Glomerular endothelial cell (primary cell): Measurements from ENCODE around the gene ADGRV1. TPM values are rescaled to one million over a fixed set of nuclear protein-coding genes. Genes with fewer than 3 reads are reported as not detected.

Experiments used
- DNase-seq: peaks from one replicate; pipeline ENCODE4 v3.0.0-alpha.2; 2011; ENCODE audit warnings: low read depth, low spot score; ENCODE audit errors: extremely low read depth
- total RNA-seq: library from RNA; depleted of rRNA; stranded (reverse); fragments of >200 nt; gene quantifications from 2 replicates; pipeline ENCODE4 v1.2.3, GENCODE V29; 2015

Gene ADGRV1
- total RNA-seq, 1 donor from 2014 or later: 0.12 TPM

DNA sequence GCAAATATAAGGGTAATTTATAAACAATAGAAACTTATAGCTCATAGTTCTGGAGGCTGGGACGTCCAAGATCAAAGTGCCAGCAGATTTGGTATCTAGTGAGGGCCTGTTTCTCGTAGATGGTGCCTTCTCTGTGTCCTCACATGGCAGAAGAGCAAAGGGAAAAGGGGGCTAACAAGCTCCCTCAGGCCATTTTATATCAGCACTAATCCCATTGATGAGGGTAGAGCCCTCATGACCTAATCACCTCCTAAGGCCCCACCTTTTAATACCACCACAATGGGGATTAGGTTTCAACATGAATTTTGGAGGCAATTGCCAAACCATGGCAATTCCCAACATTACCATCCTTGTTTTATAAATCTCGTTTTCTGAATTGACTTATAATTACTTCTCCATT lies 564.7 kb downstream of the ADGRV1 start:
- DNase-seq: no peak

DNA sequence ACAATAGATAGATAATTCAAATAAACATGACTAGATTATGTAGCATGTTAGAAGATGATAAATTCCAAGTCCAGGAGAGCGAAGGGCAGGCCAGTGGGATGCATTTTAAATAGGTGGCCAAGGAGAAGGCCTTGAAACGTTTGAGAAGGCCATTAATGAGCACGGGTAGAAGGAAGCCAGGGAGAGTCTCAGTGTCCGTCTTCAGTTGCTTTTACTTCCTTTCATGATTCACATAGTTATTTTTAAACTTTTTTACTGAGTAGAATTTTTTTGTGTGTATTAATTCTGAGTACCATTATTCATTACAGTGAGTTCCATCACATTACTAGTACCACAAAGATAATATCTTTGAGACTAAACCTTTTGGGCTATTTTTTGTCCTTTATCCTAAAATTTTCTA lies 565.3 kb downstream of the ADGRV1 start:
- DNase-seq: no peak

DNA sequence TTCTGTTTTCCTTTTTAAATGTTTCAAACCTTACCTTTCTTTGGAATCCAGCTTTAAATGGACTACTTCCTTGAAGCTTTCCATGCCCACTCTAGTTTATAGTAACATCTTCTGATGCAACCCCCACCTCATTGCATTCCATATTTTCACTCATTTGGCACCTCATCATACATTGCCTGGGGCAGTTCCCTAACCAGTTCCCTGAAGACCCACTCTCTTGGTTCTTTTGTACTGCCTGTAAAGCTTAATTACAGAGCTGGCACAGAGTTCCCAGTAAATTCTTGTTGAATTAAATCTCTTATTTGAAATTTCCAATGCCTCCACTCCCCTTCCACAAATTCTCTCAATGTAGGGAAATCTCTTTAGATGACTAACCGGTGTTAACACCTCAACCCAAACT lies 567.3 kb downstream of the ADGRV1 start:
- DNase-seq: no peak

DNA sequence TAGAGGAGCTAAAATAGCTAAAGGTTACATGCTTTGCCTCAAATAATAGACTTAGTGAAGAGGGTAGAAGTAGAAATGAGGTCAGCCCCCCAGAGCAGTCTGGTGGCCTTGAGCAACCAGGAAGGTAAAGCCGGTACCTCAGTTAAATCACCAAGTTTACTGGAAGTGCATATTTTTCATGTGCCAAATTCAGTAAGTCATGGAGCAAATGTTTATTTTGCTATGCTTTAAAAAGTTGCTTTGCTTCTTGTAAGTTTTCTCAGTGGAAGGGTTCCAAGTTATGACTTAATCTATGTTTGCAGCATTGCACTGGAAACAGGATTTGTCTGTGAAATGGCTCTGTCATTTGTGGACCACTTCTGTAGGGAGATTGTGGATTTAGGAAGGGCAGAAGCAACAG lies 567.9 kb downstream of the ADGRV1 start:
- DNase-seq: no peak

DNA sequence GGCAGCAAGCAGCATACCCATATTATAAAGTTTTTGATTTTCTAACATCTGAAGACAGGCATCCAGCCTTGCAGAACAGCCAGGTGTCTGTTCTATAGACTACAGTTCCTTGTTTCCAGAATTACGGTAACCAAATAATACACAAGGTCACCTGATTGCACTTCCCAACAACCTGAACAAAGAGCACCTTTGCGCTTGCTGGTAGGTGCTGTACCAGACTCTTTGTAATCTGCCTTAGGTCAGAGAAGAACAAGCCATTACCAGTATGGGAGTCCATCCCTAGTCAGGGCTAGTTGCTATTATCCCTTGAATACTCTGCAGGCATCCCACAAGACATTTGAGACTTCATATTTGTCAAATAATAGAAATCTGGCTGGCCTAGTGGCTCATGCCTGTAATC lies 568.3 kb downstream of the ADGRV1 start:
- no peak for DNase-seq

DNA sequence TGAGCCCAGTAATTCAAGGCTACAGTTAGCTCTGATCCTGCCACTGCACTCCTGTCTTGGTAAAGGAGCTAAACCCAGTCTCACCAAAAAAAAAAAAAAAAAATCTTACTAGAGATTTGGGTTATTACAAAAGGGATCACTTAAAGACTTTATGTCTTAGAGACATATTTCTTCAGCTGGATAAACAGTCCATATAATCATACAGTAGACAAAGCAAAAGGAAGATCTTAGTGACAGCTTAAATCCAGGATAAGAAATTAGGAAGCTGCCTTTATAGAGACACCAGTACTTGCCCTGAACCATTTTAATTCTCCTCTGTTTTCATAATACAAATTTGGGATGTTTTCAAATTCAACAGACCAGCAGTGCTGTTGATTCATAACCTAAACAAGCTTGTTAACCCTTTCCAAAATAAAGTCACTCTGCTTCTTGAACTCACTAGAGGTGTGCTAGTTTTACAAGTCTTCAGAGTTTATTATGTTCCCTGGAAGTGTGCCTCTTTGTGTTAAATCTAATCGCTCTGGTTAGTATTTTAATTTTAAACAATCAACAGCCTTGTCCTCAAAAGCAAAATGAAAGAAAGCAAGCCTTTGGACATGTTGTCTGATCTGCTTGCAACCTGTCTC lies 569.0 kb downstream of the ADGRV1 start:
- DNase-seq: no peak

DNA sequence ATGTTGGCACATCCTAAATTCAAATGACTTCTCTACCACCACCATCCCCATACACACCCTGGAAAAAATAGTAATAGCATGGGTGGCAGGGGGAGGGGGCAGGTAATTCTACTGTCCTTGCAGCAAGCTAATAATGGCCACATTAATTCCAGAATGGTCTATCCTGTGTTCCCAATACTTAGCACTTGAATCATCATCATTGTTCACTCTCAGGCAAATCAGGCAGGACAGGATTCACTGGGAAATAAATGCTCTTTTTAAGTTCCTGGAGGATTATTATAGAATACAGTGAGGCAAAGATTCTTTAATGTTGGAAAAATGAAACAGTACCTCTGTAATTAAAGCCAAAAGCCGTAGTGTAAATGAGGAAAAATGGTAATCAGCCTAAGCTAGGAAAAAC lies 570.0 kb downstream of the ADGRV1 start:
- DNase-seq: no peak

DNA sequence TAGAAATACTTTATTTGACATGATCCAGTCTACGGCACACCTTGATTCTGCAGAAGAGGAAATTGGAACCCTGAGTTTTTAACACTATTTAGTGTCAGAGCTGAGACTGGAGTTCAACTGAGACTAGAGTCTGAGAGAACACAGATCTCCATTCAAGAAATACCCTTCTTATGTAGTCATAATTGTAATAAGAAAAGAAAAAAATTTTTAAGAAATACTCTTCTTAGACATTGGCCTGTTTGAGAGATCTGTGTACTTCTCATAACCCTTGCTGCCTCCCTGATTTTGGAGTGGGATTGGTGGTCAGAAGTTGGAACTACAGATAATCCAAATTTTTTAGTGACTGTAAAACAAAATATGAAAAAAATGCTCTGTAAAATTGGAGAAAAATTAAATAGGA lies 571.2 kb downstream of the ADGRV1 start:
- no peak for DNase-seq

DNA sequence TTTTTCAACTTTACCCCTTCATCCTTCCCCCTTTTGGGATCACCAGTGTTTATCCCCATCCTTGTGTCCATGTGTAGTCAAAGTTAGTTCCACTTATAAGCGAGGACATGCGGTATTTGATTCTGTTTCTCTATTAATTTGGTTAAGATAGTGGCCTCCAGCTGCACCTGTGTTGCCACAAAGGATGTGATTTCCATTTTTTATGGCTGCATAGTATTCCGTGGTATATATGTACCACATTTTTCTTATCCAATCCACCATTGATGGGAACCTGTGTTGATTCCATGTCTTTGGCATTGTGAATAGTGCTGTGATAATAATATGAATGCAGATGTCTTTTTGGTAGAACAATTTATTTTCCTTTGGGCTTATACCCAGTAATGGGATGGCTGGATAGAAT lies 572.2 kb downstream of the ADGRV1 start:
- no peak for DNase-seq

DNA sequence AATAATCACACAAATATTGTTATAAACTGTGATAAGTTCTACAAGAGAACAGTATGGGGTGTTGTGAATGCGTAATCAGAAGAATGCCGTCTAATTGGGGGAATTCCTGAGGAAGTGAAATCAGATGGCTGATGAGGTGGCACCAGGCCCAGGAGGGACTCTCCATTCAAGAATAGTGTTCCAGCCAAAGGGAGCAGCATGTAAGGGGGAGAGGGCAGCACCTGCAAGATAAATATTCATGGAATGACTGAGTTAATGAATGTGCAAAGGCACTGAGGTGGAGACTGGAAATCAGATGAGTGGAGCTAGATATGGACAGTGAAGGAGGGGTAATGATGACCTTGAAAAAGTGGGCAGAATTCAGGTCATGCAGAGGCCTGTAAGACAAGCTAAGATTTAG lies 574.0 kb downstream of the ADGRV1 start:
- no peak for DNase-seq

DNA sequence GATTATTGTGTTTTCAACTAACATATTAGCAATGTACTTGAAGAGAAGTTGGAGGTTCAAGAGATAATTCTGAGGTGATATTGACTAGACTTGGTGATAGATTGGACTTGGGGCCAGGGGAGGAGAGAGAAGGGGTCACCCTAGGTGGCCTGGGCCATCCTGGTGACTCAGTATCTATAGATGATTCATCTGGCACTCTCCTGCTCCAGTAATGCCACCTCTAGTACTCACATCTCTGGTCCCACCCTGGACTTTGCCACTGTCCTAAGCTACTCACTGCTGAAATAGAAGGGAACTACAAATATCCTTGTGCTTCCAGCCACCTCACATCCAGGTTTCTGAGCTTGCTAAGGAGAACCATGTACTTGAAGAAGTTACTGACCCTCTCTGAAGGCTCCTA lies 574.6 kb downstream of the ADGRV1 start:
- DNase-seq: no peak

DNA sequence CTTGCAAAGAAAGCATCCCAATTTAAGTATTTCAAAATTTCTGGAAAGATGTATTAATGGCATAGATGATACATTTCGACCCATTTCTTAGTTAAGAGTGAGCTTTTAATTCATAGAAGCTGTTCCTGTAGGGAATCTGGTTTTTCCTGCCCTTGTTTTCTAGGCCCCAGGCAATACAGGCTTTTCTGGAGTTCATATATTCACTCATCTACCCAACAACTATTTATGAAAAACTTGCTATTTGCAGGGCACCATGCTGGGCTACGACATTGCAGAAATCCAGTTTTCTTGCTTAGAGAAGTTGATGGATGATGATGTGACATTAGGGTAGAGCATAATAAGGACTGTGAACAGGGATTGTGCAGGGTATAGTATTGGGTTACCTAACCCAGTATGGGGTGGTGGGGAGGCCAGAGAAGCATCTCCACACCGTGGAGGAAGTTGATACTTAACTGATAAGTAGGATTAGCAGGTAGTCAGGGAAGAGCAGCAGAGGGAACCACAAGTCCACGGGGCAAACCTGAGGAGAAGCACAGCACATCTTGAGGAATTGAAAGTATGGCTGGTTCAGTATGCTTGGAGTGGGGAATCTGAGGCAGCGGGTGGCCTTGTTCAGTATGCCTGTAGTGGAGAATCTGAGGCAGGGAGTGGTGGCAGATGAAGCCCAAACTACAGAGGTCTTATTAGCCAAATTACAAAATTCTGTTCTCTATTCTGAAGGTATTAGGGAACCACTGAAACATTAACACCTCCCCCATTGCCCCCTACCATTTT lies 577.1 kb downstream of the ADGRV1 start:
- DNase-seq: no peak

DNA sequence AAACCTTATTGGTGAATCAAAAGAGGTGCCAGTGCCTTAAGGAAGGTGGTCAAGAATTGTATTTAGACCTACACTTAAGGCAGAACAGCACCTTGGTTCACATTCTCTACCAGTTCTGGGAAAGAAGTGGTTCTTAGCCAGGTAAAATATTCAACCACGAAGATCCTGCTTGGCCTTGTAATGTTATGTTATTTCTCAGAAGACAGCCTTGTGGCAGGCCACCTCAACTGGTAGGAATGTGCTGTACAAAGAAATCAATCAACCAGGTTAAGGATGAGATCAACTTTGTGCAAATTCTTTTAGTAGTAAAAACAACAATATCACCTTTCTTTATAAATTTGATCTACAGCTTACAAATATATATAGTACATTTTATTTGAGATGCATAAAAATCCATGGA lies 577.7 kb downstream of the ADGRV1 start:
- no peak for DNase-seq

DNA sequence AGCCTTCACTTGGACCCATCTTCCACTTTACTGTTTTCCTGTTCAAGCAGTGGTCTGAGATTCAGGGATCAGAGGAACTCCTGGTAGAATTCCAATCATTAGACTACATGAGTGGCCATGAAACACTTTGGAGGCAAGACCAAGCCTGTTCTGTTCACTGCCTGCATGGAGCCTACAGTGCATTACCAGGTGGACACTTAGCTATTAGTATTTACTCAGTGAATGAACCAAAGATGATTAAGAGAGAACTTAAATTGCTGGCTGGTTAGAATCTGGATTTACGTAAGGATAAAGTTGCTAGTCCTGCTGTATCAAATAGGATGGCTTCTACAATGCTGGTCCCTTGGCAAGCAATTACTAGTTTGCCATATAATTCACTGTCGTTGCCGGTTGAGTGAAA lies 579.0 kb downstream of the ADGRV1 start:
- no peak for DNase-seq

DNA sequence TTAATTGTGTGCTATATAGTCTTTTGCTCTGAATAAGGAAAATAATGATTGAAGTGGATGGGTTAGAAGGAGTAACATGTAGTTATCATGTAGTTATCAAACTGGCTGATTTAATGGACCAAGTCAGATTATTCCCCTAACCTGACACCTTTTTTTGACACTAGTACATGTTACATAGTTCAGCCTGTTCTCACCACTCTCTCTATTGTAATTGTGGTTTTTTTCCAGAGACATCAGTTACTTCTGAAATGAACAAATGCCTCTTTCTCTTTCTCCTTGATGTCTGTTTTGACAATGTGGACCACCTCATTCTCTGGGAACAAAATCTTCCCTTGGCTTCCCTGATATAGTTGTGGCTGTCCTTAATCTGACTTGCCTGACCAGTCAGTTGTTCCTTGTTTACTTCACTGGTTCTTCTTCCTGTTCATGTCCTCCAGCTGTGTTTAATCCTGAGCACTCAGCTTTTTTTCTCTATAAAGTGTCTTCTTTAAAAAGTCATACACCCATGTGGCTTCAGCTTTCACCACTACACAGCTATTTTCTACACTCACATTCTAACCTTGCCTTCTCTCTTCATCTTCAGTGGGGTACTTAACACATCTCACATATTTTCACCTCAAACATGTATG lies 581.1 kb downstream of the ADGRV1 start:
- no peak for DNase-seq

DNA sequence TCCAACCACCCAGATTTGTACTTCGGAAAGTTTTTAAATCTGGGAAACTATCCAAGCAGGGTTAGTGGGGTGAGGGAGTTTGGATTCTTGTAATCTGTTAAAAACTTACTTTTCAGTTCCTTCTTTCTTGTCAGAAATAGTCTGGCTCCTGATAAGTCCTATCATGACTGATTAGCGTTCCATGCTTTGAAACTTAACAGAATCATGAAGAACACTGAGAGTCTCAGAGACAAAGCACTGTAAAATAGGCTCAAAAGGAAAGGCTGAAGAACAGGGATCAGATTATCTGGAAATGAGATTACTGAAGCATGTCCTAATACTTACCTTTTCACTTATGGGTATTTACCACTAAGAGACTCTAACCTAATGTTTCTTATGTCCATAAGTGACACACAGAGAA lies 582.1 kb downstream of the ADGRV1 start:
- no peak for DNase-seq

DNA sequence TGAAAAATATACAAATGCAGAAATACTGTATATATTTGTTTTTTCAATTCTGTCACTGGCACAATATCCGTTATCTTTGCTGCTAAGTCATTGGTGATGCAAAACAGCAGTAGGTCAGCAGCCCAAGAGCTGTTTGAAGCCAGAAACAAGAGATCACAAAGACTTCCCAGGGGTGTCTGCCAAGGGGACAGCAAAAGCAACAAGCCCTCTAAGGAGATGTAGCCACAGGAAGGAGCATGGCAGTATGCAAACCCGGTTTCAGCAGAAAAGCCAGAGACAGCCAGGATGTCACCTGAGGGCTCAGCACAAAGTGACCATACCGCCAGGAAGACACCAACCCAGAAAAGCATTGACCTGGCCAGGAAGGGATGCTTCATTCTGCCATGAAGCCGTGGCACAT lies 583.0 kb downstream of the ADGRV1 start:
- no peak for DNase-seq

DNA sequence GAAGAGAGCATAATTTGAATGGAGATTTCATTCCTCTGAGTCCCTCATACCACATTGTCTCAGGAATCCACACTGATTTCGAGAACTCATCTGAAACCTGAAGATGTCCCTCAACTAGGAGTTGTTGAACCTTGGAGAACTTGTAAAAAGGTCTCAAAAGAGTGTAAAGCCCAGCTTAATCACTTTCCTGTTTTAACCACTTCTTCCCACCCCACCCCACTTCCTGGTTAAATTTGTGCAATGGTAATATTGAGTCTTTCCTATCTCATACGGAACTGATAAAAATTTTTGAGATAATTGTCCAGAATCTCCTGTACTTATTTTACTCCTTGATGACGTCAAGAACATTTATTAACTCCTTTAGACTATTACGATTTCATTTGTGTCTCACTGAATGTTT lies 583.8 kb downstream of the ADGRV1 start:
- DNase-seq: no peak

DNA sequence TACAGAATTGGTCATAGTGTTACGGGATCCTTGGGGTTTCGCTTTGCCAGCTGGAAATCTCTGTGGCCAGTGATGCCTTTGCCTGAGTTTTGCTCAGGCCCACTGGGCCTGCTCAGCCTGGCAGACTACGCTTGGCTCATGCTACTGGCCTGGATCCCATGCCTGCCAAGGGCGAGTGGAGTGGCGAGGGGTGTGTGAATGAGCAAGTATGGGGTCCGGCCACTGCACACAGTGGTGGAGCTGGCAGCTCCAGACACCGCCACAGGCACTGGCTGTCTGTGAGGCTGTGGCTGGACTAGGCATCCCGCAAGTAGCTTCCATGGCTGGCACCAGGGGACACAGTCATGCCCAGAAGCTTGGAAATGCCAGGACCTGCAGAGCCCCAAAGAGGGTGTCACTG lies 584.2 kb downstream of the ADGRV1 start:
- no peak for DNase-seq

DNA sequence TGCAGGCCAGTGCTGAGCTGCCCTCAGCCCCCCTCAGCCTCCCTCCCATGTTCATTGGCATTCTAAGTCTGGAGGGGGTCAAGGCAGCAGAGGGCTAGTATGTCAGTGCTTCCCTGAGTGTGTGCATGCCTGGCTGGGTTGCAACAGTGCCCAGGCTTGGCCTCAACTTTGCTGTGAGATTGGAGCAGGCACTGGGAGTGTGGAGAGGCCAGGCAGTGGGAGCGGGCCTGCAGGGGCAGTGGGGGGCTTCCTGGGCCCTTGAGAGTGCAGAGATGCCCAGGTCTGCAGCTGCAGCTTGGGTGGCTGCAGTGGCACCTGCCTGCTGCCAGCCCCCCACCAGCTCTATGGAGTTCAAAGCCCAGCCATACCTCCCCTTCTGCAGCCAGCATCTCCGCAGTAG lies 585.2 kb downstream of the ADGRV1 start:
- no peak for DNase-seq

DNA sequence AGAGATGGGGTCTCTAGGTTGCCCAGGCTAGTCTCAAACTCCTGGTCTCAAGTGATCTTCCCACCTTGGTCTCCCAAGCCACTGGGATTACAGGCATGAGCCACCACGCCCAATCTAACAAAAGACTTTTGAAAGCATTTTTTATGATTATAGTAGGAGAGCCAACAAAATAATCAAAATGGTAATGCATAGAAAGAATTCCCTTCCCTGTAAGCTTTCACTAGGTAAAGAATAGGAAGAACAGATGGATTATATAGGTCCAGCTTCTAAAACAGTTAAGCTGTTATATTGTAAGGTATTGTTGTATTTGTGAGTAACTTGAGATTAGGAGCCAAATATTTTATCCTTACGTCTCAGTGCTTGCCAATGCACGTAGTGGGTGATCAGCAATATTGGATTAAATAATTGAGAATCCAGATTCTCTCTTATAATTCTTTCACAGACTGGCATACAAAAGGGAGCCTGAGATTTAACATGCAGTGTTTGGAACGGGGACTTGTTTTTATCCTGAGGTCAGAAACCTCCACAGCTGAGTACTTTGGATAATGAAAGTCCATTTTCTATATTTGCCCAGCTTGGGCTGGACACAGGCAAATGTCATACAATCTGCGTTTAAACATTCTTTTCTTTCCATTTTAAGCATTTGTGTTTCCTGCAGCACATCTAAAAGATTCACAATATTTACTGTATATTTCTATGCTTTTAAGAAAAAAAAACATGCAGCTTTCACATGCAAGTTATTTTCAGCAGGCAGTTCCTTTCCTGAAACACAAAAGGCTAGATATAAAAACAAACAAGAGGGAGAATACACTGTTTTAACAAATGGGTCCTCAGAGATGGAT lies 586.1 kb downstream of the ADGRV1 start:
- no peak for DNase-seq

DNA sequence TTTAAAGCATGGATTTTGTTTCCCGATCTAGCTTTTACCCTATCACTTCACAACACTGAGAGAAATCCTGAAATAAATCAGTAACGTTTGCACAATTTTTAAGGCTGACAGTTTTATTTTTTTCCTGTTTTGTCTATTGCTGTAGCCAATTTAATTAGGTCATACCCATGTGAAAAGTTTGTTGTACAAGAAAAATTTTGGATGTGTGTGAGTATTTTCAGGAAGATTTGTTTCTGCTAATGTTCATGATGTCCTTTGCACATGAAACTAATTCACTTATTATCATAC lies 586.7 kb downstream of the ADGRV1 start:
- no peak for DNase-seq
